NCI-H510A (cell line): ENCODE measurements around the gene AFAP1L2.

Experiments
- DNase-seq: peaks from one replicate; lab custom pipeline; 2025; lab: John Stamatoyannopoulos, UW

The AFAP1L2 gene

GRCh38 chr10:114266521-114266920 lies 137.8 kb downstream of the AFAP1L2 start:
- no peak for DNase-seq

GRCh38 chr10:114265392-114266053 lies 138.8 kb downstream of the AFAP1L2 start:
- no peak for DNase-seq

- no peak for DNase-seq
Measured at GRCh38 chr10:114262496-114262895, 141.8 kb downstream of the AFAP1L2 start.

- no peak for DNase-seq
Measured at GRCh38 chr10:114261076-114261475, 143.2 kb downstream of the AFAP1L2 start.

GRCh38 chr10:114260366-114260765 lies 143.9 kb downstream of the AFAP1L2 start:
- DNase-seq = no peak

GRCh38 chr10:114259824-114260223 lies 144.5 kb downstream of the AFAP1L2 start:
- no peak for DNase-seq

GRCh38 chr10:114258274-114258840 lies 145.9 kb downstream of the AFAP1L2 start:
- no peak for DNase-seq

- DNase-seq = no peak
Measured at GRCh38 chr10:114257498-114257897, 146.8 kb downstream of the AFAP1L2 start.

GRCh38 chr10:114256822-114257221 lies 147.5 kb downstream of the AFAP1L2 start:
- DNase-seq = no peak

GRCh38 chr10:114256008-114256765 lies 148.1 kb downstream of the AFAP1L2 start:
- no peak for DNase-seq

- DNase-seq = no peak
Measured at GRCh38 chr10:114255227-114255626, 149.1 kb downstream of the AFAP1L2 start.

GRCh38 chr10:114252883-114253282 lies 151.4 kb downstream of the AFAP1L2 start:
- no peak for DNase-seq

GRCh38 chr10:114252092-114252491 lies 152.2 kb downstream of the AFAP1L2 start:
- no peak for DNase-seq

- no peak for DNase-seq
Measured at GRCh38 chr10:114250716-114251115, 153.6 kb downstream of the AFAP1L2 start.

GRCh38 chr10:114250236-114250635 lies 154.1 kb downstream of the AFAP1L2 start:
- DNase-seq = no peak

GRCh38 chr10:114246679-114247305 lies 157.5 kb downstream of the AFAP1L2 start:
- no peak for DNase-seq

- DNase-seq = no peak
Measured at GRCh38 chr10:114245121-114245791, 159.0 kb downstream of the AFAP1L2 start.
